Muscle layer of duodenum (tissue), 2 donors: ENCODE data around the gene ABLIM2.

ENCODE experiments used
- H3K27ac ChIP-seq: one replicate; pipeline ENCODE4 v1.7.0; 2013; ENCODE audit warnings: mild to moderate bottlenecking, low read length
- H3K27me3 ChIP-seq: one replicate; pipeline ENCODE4 v1.7.0; 2013; ENCODE audit warnings: low read depth, mild to moderate bottlenecking, control low read depth, low read length
- H3K36me3 ChIP-seq, 2 donors: one replicate each; pipeline ENCODE4 v1.7.0; 2013; ENCODE audit warnings: low read length in 2 of 2, control low read depth in 1 of 2, mild to moderate bottlenecking in 1 of 2; ENCODE audit not compliant: insufficient read depth in 2 of 2, control insufficient read depth in 1 of 2
- H3K4me1 ChIP-seq, 2 donors: one replicate each; pipeline ENCODE4 v1.7.0; 2013; ENCODE audit warnings: low read length in 2 of 2, mild to moderate bottlenecking in 2 of 2, control low read depth in 1 of 2, moderate library complexity in 1 of 2; ENCODE audit not compliant: insufficient read depth in 2 of 2, control insufficient read depth in 1 of 2
- H3K4me3 ChIP-seq, 2 donors: one replicate each; pipeline ENCODE4 v1.7.0; 2013; ENCODE audit warnings: low read length in 2 of 2, low read depth in 1 of 2, mild to moderate bottlenecking in 1 of 2
- H3K9me3 ChIP-seq, 2 donors: one replicate each; pipeline ENCODE4 v1.7.0; 2013; ENCODE audit warnings: low read length in 2 of 2, control low read depth in 1 of 2, mild to moderate bottlenecking in 1 of 2; ENCODE audit not compliant: control insufficient read depth in 1 of 2
- donor health status: healthy.

Gene ABLIM2

DNA sequence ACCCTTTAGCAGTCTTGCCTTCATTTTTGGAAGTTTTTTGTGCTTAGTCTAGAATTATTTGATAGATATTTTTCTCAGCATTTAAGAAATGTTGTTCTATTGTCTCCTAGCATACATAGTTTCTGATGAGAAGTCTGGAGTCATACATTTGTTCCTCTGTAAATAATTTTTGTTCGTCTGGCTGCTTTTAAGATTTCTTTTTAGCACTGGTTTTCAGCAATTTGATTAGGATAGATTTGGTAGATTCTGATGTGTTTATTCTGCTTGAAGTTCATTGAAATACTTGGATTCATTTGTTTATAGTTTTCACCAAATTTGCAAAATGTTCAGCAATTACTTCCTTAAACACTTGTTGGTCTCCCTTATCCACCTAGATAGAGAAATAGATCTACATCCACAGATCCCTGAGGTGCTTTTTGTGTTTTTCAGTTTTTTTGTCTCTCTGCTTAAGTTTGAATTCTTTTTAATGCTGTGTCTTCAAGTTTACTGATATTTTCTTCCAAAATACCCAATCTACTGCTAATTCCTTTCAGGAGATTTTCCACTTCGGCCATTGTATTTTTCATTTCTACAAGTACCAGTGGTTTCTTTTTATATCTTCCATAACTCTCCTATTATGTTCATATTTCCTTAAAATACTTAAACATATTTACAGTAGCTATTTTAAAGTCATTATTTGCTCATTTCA lies 64.9 kb downstream of the ABLIM2 start:
- Histone ChIP-seq H3K27me3 (no peaks in the 10 kb centered on the region), H3K4me1 (no peaks in the 10 kb centered on the region), H3K4me3 (no peak overlapping the region), H3K27ac (no peak overlapping the region), H3K36me3 (no peaks in the 10 kb centered on the region), H3K9me3 (peaks cover 0 to 14% of the 10 kb centered on the region in 2 donors)

DNA sequence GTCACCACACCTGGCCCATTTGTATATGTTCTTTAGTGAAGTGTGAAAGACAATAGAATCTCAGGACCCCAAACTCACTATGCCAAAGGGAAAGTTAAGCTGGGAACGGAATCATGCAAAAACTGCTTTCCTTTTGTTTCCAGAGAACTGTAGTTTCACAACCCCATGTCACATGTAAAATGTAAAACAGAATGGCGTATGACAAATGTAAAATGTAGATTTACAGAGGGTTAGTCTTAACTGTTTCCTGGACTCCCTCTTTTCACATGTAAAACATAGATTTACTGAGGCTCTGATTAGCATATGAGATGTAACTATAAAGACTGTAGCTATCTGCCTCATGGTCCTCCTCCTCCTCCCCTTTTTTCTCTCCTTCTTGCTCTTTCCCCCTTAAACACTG lies 66.3 kb downstream of the ABLIM2 start:
- H3K9me3 ChIP-seq, result peaks cover 0 to 14% of the 10 kb centered on the region in 2 donors
- H3K4me1 ChIP-seq, result no peaks in the 10 kb centered on the region
- no peaks in the 10 kb centered on the region for H3K36me3 ChIP-seq
- no peaks in the 10 kb centered on the region for H3K27me3 ChIP-seq
- no peak overlapping the region for H3K4me3 ChIP-seq
- no peak overlapping the region for H3K27ac ChIP-seq

DNA sequence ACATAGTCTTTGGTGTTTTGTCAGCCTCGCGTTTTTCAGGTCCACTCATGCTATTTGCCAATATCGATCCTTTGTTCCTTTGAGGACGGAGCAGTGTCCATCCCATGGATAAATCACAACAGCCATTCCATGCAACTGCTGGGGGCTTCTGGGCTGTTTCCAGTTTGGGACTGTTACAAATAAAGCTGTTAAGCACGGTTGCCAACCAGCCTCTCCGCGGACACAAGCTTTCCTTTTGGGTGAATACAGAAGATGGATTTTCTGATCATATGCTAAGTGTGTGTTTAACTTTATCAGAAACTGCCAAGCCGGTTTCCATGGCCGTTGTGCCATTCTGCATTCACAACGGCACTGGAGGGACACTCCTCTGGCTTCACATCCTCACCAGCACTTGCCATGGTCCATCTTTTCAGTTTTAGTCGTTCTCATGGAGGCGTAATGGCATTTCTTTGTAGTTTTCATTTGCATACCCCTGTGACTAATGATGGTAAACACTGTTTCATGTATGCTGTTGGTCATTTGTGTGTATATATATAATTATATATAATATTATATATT lies 67.8 kb downstream of the ABLIM2 start:
- no peaks in the 10 kb centered on the region for H3K27me3 ChIP-seq
- H3K4me3 ChIP-seq, result no peak overlapping the region
- no peaks in the 10 kb centered on the region for H3K36me3 ChIP-seq
- no peak overlapping the region for H3K27ac ChIP-seq
- no peaks in the 10 kb centered on the region for H3K4me1 ChIP-seq
- peaks cover 0 to 14% of the 10 kb centered on the region in 2 donors for H3K9me3 ChIP-seq

DNA sequence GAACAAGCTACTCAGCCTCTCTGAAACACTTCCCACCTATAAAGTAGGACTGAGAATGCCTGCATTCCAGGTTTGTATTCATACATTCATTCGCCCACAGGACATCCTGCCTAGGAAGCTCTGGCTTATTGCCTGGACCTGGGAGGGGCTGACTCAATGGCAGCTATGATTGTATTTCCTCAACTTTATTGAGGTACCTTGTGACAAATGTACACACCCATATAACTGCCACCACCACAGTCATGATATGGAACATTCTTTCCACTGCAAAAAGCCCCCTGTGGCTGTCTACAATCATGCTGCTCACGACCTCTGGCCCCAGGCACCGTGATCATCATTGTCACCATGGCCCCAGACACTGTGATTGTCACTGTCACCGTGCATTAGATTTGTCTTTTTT lies 68.3 kb downstream of the ABLIM2 start:
- Histone ChIP-seq H3K27ac (no peak overlapping the region), H3K27me3 (no peaks in the 10 kb centered on the region), H3K4me3 (no peak overlapping the region), H3K9me3 (peaks cover 0 to 14% of the 10 kb centered on the region in 2 donors), H3K36me3 (no peaks in the 10 kb centered on the region), H3K4me1 (no peaks in the 10 kb centered on the region)

DNA sequence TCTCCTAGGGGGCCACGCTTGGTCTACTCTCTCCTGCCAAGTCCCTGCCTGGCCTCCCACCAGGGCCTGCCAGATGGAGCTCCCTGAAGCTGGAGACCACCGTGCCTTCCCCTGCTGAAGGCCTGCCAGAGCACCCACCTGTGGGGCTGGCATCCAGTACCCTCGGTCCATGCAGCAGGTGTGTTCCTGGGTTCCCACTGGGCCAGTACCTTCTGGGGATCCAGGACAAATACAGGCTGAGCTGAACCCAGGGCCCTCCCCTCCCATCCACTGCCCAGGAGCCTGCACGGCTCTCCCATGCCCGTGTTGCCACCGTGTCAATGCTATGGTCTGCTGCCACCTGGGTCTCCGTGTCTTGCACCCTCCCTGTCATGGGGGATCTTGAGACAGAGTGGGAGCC lies 68.8 kb downstream of the ABLIM2 start:
- peaks cover 0 to 14% of the 10 kb centered on the region in 2 donors for H3K9me3 ChIP-seq
- no peaks in the 10 kb centered on the region for H3K4me1 ChIP-seq
- H3K36me3 ChIP-seq, result no peaks in the 10 kb centered on the region
- no peak overlapping the region for H3K27ac ChIP-seq
- no peaks in the 10 kb centered on the region for H3K27me3 ChIP-seq
- H3K4me3 ChIP-seq, result no peak overlapping the region

DNA sequence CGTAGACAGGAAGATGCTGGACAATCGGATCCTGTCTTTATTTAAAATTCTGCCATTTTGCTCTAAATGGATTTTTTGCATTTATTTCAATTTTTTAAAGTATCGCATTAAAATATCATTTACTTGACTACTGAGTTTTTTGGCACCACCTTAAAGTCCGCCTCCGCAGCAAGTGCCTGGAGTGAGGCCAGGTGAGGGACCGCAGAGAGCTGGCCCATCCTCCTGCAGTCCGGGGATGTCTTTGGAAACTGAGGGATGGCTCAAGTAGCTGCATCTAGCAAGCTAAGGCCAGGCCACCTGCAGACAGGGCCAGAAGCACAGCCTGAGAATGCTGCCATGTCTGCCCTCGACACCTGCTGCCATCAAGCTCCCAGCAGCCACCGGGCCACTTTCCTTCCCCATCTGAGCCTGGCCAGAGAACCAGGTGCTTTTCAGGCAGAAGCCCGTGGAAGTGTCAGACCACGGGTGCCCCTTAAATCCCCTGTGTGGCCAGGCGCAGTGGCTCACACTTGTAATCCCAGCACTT lies 69.6 kb downstream of the ABLIM2 start:
- H3K36me3 ChIP-seq, result no peaks in the 10 kb centered on the region
- H3K4me1 ChIP-seq, result no peaks in the 10 kb centered on the region
- H3K27ac ChIP-seq, result no peak overlapping the region
- no peaks in the 10 kb centered on the region for H3K27me3 ChIP-seq
- H3K4me3 ChIP-seq, result no peak overlapping the region
- H3K9me3 ChIP-seq, result peaks cover 0 to 8% of the 10 kb centered on the region in 2 donors

DNA sequence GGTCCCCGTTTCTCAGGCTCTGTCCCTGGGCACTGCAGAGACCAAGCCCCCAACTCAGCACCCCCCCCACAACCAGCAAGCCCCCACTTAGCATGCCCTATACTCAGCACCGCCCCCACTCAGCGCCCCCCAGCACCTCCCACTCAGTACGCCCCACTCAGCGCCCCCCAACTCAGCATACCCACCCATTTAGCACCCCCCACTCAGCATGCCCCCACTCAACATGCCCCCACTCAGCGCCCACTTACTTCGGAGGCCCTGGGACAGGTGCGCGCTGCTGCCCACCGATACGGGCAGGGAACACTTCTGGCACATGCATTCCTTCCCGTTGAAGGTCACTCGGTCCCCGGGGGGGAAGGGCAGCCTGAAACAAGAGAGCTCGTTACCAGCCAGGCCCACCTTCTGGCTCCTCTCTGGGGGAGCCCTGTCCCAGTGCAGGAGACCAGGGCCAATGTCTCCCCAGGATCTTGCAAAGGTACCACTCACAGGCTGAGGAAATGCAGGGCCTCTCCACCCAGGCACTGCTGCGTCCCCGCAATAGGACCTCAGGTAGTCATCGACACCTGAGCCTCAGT lies 70.6 kb downstream of the ABLIM2 start:
- H3K4me1 ChIP-seq, result no peaks in the 10 kb centered on the region
- no peak overlapping the region for H3K27ac ChIP-seq
- H3K9me3 ChIP-seq, result peaks cover 0 to under 1% of the 10 kb centered on the region in 2 donors
- H3K4me3 ChIP-seq, result no peak overlapping the region
- no peaks in the 10 kb centered on the region for H3K36me3 ChIP-seq
- no peaks in the 10 kb centered on the region for H3K27me3 ChIP-seq

DNA sequence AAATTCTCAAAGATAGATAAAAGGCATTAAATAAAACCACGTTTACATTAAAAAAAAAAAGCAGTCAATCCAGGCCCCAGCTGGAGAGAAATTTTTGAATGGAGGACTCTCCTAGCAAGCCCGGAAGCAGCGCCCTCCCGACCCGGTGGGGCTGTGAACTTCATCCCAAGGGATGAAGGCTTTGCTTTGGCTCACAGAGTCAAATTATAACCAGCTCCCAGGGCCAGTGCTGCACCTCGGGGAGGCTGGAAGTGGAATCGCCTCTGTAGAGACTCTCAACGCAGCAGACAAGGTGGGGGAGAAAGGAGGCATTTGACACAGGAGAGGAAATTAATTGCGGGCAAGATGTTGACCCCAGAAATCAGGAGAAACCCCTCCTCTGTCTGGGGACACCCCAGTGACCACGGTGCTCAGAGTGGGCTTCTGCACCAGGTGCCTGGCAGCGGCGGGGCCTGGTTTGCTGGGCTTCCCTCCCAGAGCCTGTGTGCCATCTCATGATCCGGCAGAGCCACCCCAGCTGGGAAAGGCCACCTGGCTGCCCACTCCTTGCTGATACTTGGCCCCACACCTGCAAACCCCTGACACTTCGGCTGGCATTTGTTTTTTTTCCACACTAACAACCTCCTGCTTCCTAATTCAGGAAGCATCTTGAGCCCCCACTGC lies 71.7 kb downstream of the ABLIM2 start:
- Histone ChIP-seq H3K27me3 (no peaks in the 10 kb centered on the region), H3K4me1 (no peaks in the 10 kb centered on the region), H3K27ac (no peak overlapping the region), H3K9me3 (no peaks in the 10 kb centered on the region), H3K4me3 (no peak overlapping the region), H3K36me3 (no peaks in the 10 kb centered on the region)

DNA sequence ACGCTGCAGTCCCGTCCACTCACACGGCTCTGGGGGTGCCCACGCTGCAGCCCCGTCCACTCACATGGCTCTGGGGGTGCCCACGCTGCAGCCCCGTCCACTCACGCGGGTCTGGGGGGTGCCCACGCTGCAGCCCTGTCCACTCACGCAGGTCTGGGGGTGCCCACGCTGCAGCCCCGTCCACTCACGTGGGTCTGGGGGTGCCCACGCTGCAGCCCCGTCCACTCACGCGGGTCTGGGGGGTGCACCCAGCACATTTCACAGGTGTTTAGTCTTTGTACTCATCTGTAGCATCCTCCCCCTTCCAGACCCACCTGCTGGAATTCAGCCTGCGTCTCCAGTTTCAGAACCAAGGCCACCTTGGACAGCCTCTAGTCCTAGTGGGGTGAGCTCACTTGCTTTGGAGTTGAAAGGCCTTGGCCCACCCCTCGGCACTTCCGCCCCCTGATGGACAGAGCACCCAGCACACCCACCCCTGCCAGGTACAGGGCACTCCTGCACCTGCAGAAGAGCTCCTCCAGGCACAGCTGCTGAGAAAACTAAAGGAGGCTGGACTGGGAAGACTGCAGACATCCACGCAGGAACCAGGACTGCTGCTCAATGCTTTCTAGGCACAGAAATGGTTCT lies 73.0 kb downstream of the ABLIM2 start:
- Histone ChIP-seq H3K4me1 (no peaks in the 10 kb centered on the region), H3K36me3 (no peaks in the 10 kb centered on the region), H3K9me3 (no peaks in the 10 kb centered on the region), H3K4me3 (no peak overlapping the region), H3K27ac (no peak overlapping the region), H3K27me3 (no peaks in the 10 kb centered on the region)

DNA sequence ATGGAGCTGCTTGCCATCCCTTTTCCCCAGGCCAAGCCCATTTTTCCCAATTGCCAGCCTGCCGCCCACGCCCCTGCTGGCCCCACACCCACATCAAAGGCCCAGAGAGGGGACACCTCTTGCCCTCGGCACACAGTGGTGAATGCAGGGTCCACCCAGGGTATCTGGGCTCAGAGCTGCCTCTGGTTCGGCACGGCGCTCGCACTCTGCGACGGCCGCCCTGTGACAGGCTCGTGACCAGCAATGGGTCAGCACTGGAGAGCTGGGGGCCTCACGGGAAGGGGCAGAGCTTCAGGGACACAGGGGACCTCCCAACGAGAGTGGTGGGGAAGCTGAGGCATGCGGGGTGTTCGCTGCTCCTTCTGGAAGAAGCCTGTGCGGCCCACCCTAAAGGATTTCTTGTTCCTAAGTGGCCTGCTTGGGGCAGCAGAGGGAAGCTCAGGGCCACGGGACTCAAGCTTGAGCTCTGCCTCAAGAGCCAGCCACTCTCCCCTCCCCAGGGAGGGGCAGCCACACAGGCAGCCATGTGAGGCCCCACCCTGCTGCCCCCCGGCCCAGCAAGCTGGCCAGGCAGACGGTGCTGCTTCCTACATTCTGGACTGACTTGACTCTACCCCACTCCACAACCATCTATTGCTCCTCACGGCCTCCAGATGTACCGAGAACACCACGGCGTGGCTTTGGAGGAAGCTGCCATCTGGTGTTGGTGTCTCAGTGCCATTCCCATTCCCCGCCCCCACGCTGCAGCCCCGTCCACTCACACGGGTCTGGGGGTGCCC lies 73.7 kb downstream of the ABLIM2 start:
- H3K4me1 ChIP-seq, result no peaks in the 10 kb centered on the region
- no peak overlapping the region for H3K27ac ChIP-seq
- no peaks in the 10 kb centered on the region for H3K36me3 ChIP-seq

More for the DNA sequence above, 73.7 kb downstream of the ABLIM2 start:
- Histone ChIP-seq H3K27me3 (no peaks in the 10 kb centered on the region), H3K9me3 (no peaks in the 10 kb centered on the region), H3K4me3 (no peak overlapping the region)
